Stimulated activated CD4-positive, alpha-beta T cell treated with anti-CD3 and anti-CD28 coated beads, TNF-alpha, amount 100 ng/mL, for 24 hours (primary cell): ENCODE results near the gene BTF3L4.
A peak's percentile ranks its signal among the peaks of the same experiment; 100 is the strongest.
"Not testable (repeated sequence)": the region's sequence is repeated elsewhere in the genome, so short reads cannot be mapped to it uniquely, and the experiment has no call there.

Experiments
- DNase-seq, 3 experiments: peaks; one replicate each; pipeline ENCODE4 v3.0.0-alpha.2; 2020; ENCODE audit warnings: low read depth in 3 of 3

Gene BTF3L4

GRCh38 chr1:52056163-52056936 is at the start of gene BTF3L4:
TSS of gene BTF3L4 (plus strand) at chr1:52056295. CDS start at chr1:52059848, 3,553 bp downstream.
- DNase-seq = peak; percentile 87 to 94 (median 90)

GRCh38 chr1:52007215-52008002 is 48.7 kb upstream of the BTF3L4 start:
- no peak for DNase-seq

- no peak for DNase-seq
Measured at GRCh38 chr1:52008071-52008809, 47.9 kb upstream of the BTF3L4 start.

- no peak for DNase-seq
Measured at GRCh38 chr1:52022133-52022532, 34.0 kb upstream of the BTF3L4 start.

GRCh38 chr1:52026278-52026677 is 29.8 kb upstream of the BTF3L4 start:
- DNase-seq = no peak

GRCh38 chr1:52028328-52028727 is 27.8 kb upstream of the BTF3L4 start:
- DNase-seq = no peak

- DNase-seq = not testable (repeated sequence)
Measured at GRCh38 chr1:52028839-52029238, 27.3 kb upstream of the BTF3L4 start.

GRCh38 chr1:52032124-52032784 is 23.8 kb upstream of the BTF3L4 start:
- no peak for DNase-seq

- DNase-seq = no peak
Measured at GRCh38 chr1:52032785-52033131, 23.3 kb upstream of the BTF3L4 start.

GRCh38 chr1:52033190-52034049 is 22.7 kb upstream of the BTF3L4 start, which contains the start of gene KTI12:
TSS of gene KTI12 (minus strand) at chr1:52033810. CDS start at chr1:52033761, 49 bp downstream.
- DNase-seq = peak; percentile 72 to 81 (median 76)

GRCh38 chr1:52034050-52034384 is 22.1 kb upstream of the BTF3L4 start:
- DNase-seq = no peak

- no peak for DNase-seq
Measured at GRCh38 chr1:52037402-52037814, 18.7 kb upstream of the BTF3L4 start.

GRCh38 chr1:52037909-52038308 is 18.2 kb upstream of the BTF3L4 start:
- no peak for DNase-seq

- DNase-seq = no peak
Measured at GRCh38 chr1:52041551-52042185, 14.4 kb upstream of the BTF3L4 start.

- DNase-seq = no peak
Measured at GRCh38 chr1:52045236-52045635, 10.9 kb upstream of the BTF3L4 start.

- not testable (repeated sequence) for DNase-seq
Measured at GRCh38 chr1:52045666-52046195, 10.4 kb upstream of the BTF3L4 start.

GRCh38 chr1:52049337-52049736 is 6.8 kb upstream of the BTF3L4 start:
- not testable (repeated sequence) for DNase-seq

- DNase-seq = no peak
Measured at GRCh38 chr1:52053862-52054261, 2.2 kb upstream of the BTF3L4 start.

- DNase-seq = no peak
Measured at GRCh38 chr1:52054496-52055065, 1.5 kb upstream of the BTF3L4 start.
